Measurements from ENCODE around the gene ACKR3. TPM values are rescaled to one million over a fixed set of nuclear protein-coding genes. Genes with fewer than 3 reads are reported as not detected.

The ACKR3 gene
- total and polyA plus RNA-seq, 10 of the 15 experiments (the other 5 are each of a cell fraction or from before 2014, with no cell fraction given): 3.0 to 154 (median 6.4) TPM

DNA sequence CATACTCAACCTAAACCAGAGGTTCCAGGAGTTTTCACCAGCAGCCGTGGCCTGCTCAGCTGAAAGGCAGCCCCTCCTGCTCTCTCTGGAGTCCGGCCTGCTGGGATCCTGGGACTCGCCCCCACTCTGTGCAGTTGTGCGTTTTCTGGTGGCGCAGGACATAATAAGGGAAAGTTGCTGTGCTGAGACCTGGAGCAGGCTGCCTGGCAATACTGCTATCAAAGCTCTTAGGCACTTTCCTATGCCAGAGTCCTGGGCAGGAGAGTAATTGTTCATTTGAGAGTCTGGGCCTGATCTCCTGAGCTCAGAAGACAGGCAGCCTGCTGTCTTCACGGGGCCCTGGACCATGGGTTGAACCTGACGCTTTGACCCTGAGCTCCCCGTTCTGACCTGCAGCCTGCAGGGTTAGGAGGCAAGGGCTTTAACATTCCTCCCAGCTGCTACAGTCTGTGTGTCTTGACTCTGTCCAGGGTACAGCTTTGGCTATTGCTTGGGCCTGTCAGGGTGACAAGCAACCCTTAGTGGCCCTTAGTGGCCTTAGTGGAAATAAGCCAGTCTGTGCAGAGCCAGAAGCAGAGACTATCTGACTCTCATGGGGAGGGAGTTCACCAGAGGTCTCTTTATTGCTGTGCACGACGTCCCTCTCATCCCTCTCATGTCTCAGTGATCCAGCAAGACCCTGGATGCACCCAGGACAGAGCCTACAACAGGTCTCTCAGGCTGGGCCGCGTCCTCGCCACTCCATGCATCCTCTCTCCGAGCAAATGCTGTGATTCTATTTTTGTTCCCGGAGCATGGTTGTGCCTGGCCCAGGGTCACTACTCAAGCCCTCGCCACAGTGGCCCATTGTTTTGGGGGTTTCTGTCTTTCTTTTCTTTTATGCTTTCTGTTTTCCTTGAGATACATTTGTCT, 60.6 kb downstream of the ACKR3 start:
- CTCF ChIA-PET: no interaction called here
- Histone ChIP-seq H4K20me1 (ENCODE audit: control insufficient read depth, insufficient read depth) (no peaks in the 10 kb centered on the region), H3K4me2 (ENCODE audit: control insufficient read depth, insufficient read depth) (no peak overlapping the region), H3K27me3 (replicated peaks in 1 of 2; ENCODE audit: control insufficient read depth in 2 of 2, insufficient read depth in 2 of 2, low read length in 1 of 2) (peaks cover 0 to 3% of the 10 kb centered on the region in 2 experiments; a peak in 2 of 4 replicates), H3K36me3 (ENCODE audit: control insufficient read depth in 2 of 2, insufficient read depth in 2 of 2, low read length in 1 of 2) (no peaks in the 10 kb centered on the region), H3K4me3 (no peak overlapping the region), H3K9me3 (replicated peaks; ENCODE audit: control insufficient read depth, insufficient read depth, low read length) (no peaks in the 10 kb centered on the region), H3K9ac (ENCODE audit: control insufficient read depth, insufficient read depth, low read length) (no peak overlapping the region), H3K4me1 (ENCODE audit: control insufficient read depth, insufficient read depth, low read length) (no peaks in the 10 kb centered on the region), H3K27ac (ENCODE audit: control insufficient read depth, insufficient read depth) (no peak overlapping the region), H2AFZ (ENCODE audit: control insufficient read depth, low read depth, low read length) (no peak overlapping the region), H3K79me2 (ENCODE audit: control insufficient read depth, insufficient read depth, low read length) (no peaks in the 10 kb centered on the region)
- SMC1A ChIA-PET (ENCODE audit: uncharacterized antibody, unreplicated experiment): no interaction called here
- no peak for FAIRE-seq
- WGBS (ENCODE audit: insufficient coverage, insufficient replicate concordance, low lambda C conversion rate, missing lambda C conversion rate): 18% methylated on average over 16 of the region's 16 CpGs
- no TSS peak for BruUV-seq (replicated peaks)
- no peak for TF ChIP-seq SMAD5 (IDR thresholded peaks at IDR 0.05; ENCODE audit: low read depth)
- no peak for TF ChIP-seq NBN (IDR thresholded peaks at IDR 0.05)
- no peak for TF ChIP-seq POLR2AphosphoS2 (IDR thresholded peaks at IDR 0.05; ENCODE audit: low read depth, low read length)
- no peak for TF ChIP-seq RUNX3 (IDR thresholded peaks at IDR 0.05; ENCODE audit: low read length)
- TF ChIP-seq MXI1 (IDR thresholded peaks at IDR 0.05; ENCODE audit: low read depth, low read length): no peak
- TF ChIP-seq, protein P1, sequence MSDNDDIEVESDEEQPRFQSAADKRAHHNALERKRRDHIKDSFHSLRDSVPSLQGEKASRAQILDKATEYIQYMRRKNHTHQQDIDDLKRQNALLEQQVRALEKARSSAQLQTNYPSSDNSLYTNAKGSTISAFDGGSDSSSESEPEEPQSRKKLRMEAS (IDR thresholded peaks at IDR 0.05; ENCODE audit: low read depth, low read length): no peak
- no peak for TF ChIP-seq KDM1A (IDR thresholded peaks at IDR 0.05; ENCODE audit: borderline replicate concordance)
- TF ChIP-seq CREB1 (IDR thresholded peaks at IDR 0.05; ENCODE audit: low read depth): no peak
- TF ChIP-seq SMAD1 (IDR thresholded peaks at IDR 0.05; ENCODE audit: low read depth, partially characterized antibody): no peak
- TF ChIP-seq ZZZ3 (IDR thresholded peaks at IDR 0.05; ENCODE audit: control insufficient read depth, insufficient read length, low read depth): no peak
- no peak for TF ChIP-seq TCF12 (IDR thresholded peaks at IDR 0.05; ENCODE audit: low read depth, low read length)
- TF ChIP-seq CHD2 (IDR thresholded peaks at IDR 0.05; ENCODE audit: borderline replicate concordance, low read depth, low read length): no peak
- TF ChIP-seq, protein P2, sequence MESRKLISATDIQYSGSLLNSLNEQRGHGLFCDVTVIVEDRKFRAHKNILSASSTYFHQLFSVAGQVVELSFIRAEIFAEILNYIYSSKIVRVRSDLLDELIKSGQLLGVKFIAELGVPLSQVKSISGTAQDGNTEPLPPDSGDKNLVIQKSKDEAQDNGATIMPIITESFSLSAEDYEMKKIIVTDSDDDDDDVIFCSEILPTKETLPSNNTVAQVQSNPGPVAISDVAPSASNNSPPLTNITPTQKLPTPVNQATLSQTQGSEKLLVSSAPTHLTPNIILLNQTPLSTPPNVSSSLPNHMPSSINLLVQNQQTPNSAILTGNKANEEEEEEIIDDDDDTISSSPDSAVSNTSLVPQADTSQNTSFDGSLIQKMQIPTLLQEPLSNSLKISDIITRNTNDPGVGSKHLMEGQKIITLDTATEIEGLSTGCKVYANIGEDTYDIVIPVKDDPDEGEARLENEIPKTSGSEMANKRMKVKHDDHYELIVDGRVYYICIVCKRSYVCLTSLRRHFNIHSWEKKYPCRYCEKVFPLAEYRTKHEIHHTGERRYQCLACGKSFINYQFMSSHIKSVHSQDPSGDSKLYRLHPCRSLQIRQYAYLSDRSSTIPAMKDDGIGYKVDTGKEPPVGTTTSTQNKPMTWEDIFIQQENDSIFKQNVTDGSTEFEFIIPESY (IDR thresholded peaks at IDR 0.05): no peak
- DNase-seq (ENCODE audit: low read depth, low spot score): no peak
- intact Hi-C loops (cut with micrococcal nuclease; ENCODE audit: unreplicated experiment) (no loop called here), in situ Hi-C loops (cut with MboI) (no loop called here)
- POLR2A ChIA-PET: no interaction called here
- ATAC-seq: no peak
- RAD21 ChIA-PET (ENCODE audit: unreplicated experiment): no interaction called here
